ENCODE results near the gene KIAA0040. TPM values are rescaled to one million over a fixed set of nuclear protein-coding genes. Genes with fewer than 3 reads are reported as not detected.

Gene KIAA0040
- polyA plus RNA-seq, 1 donor, result 12.0 TPM

DNA sequence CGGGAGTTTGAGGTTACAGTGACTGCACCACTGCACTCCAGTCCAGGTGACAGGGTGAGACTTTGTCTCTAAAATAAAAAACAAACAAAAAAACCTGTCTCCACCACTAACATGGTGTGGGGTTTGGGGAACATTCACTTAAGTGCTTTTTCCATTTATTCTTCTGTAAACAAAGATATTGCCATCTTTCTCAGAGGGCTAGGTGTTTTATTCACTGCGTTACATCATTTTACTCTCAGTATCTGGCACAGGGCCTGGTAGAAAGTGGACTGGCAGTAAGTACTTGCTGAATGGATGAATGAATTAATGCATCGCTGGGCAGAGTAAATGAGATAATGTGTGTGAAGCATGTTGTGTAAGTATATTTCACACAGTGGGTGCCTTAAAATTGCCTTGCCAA is 20.1 kb downstream of the KIAA0040 start:
- Histone ChIP-seq H3K9me3 (ENCODE audit: control insufficient read depth, low read depth, low read length) (no peaks in the 10 kb centered on the region), H3K27me3 (ENCODE audit: control insufficient read depth, insufficient read depth, low read length) (no peaks in the 10 kb centered on the region), H3K4me1 (ENCODE audit: control insufficient read depth, insufficient read depth, low read length) (peaks cover 3% of the 10 kb centered on the region), H3K4me3 (ENCODE audit: low read length) (no peak overlapping the region), H3K36me3 (ENCODE audit: control insufficient read depth, insufficient read depth, low read length) (no peaks in the 10 kb centered on the region), H3K27ac (ENCODE audit: low read length) (no peak overlapping the region)
- WGBS (ENCODE audit: insufficient coverage, low lambda C conversion rate), result 100% methylated on average over 1 of the region's 3 CpGs
- no peak for DNase-seq

GRCh38 chr1:175171036-175171913 is 21.3 kb downstream of the KIAA0040 start:
- no peak overlapping the region for H3K27ac ChIP-seq (ENCODE audit: low read length)
- WGBS (ENCODE audit: insufficient coverage, low lambda C conversion rate), result no CpG with 5 or more reads among the region's 9 CpGs
- no peaks in the 10 kb centered on the region for H3K27me3 ChIP-seq (ENCODE audit: control insufficient read depth, insufficient read depth, low read length)
- DNase-seq, result peak in 1 of 2 donors; percentile 18
- H3K4me3 ChIP-seq (ENCODE audit: low read length), result no peak overlapping the region
- H3K9me3 ChIP-seq (ENCODE audit: control insufficient read depth, low read depth, low read length), result no peaks in the 10 kb centered on the region
- H3K4me1 ChIP-seq (ENCODE audit: control insufficient read depth, insufficient read depth, low read length), result peaks cover 3% of the 10 kb centered on the region
- peaks cover 2% of the 10 kb centered on the region for H3K36me3 ChIP-seq (ENCODE audit: control insufficient read depth, insufficient read depth, low read length)

DNA sequence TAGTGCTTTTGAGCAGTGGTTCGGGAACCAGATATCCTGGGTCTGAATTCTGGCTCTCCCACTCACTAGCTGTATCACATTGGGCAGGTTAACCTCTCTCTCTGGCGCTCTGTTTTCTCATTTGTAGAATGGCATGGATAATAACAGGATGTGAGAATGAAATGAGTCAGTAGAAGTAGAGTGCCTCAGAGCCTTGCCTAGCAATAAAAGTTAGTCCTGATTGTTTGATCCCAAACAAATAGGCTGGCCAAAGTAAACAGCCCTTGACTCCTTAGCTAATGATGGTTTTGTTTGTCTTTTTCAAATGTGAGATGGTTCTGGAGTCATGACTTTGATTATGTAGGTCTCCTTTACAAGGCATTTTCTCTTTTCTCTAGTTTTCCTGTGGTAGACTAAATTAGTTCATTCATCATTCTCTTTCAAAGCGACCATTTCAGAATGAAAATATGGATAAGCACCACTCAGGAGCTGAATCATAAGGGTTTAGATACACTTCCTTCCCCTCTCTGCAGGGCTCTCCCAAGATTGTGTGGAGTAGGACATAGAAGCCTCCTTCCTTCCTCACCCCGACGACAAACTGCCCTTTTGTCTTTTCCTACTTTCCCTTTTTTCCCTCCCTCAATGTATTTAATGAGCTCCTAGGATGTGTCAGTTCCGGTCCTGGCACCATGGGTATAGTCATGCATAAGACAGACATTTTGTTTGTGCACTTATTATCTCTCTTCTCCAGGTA is 23.1 kb downstream of the KIAA0040 start:
- no peaks in the 10 kb centered on the region for H3K27me3 ChIP-seq (ENCODE audit: control insufficient read depth, insufficient read depth, low read length)
- H3K27ac ChIP-seq (ENCODE audit: low read length), result no peak overlapping the region
- H3K4me1 ChIP-seq (ENCODE audit: control insufficient read depth, insufficient read depth, low read length), result peaks cover 3% of the 10 kb centered on the region
- H3K4me3 ChIP-seq (ENCODE audit: low read length), result no peak overlapping the region
- DNase-seq, result peak in 1 of 2 donors; percentile 18
- no peaks in the 10 kb centered on the region for H3K9me3 ChIP-seq (ENCODE audit: control insufficient read depth, low read depth, low read length)
- H3K36me3 ChIP-seq (ENCODE audit: control insufficient read depth, insufficient read depth, low read length), result peaks cover 17% of the 10 kb centered on the region
- WGBS (ENCODE audit: insufficient coverage, low lambda C conversion rate), result 100% methylated on average over 1 of the region's 6 CpGs

- no CpG with 5 or more reads among the region's 4 CpGs for WGBS (ENCODE audit: insufficient coverage, low lambda C conversion rate)
- H3K36me3 ChIP-seq (ENCODE audit: control insufficient read depth, insufficient read depth, low read length), result peaks cover 18% of the 10 kb centered on the region
- no peak overlapping the region for H3K27ac ChIP-seq (ENCODE audit: low read length)
- no peaks in the 10 kb centered on the region for H3K27me3 ChIP-seq (ENCODE audit: control insufficient read depth, insufficient read depth, low read length)
- no peak overlapping the region for H3K4me3 ChIP-seq (ENCODE audit: low read length)
- no peaks in the 10 kb centered on the region for H3K9me3 ChIP-seq (ENCODE audit: control insufficient read depth, low read depth, low read length)
- H3K4me1 ChIP-seq (ENCODE audit: control insufficient read depth, insufficient read depth, low read length), result peaks cover 3% of the 10 kb centered on the region
- DNase-seq, result no peak
Observed at GRCh38 chr1:175168782-175169181, 23.8 kb downstream of the KIAA0040 start.

DNA sequence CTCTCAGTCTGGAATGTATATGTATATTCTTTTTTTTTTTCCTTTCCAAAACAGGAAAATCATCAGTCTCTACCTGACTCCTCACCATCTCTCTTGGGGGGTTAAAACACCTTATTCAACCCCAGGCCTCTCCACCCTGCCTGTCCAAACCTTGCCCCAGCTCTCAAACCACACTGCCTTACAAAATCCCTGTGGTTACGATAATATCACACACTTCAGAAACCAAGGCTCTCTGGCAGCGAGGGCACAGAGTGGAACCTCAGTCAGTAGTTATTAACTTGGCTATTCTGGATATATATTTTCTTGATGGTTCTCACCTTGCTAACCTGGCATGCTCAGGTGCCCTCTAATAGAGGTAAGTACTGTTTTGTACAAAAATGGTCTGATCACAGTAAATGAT is 24.7 kb downstream of the KIAA0040 start:
- no peaks in the 10 kb centered on the region for H3K27me3 ChIP-seq (ENCODE audit: control insufficient read depth, insufficient read depth, low read length)
- H3K4me3 ChIP-seq (ENCODE audit: low read length), result no peak overlapping the region
- no peak overlapping the region for H3K27ac ChIP-seq (ENCODE audit: low read length)
- H3K4me1 ChIP-seq (ENCODE audit: control insufficient read depth, insufficient read depth, low read length), result peaks cover 3% of the 10 kb centered on the region
- WGBS (ENCODE audit: insufficient coverage, low lambda C conversion rate), result no CpG with 5 or more reads among the region's 2 CpGs
- no peak for DNase-seq
- H3K36me3 ChIP-seq (ENCODE audit: control insufficient read depth, insufficient read depth, low read length), result peaks cover 24% of the 10 kb centered on the region
- H3K9me3 ChIP-seq (ENCODE audit: control insufficient read depth, low read depth, low read length), result no peaks in the 10 kb centered on the region

GRCh38 chr1:175166746-175167145 is 25.8 kb downstream of the KIAA0040 start:
- H3K9me3 ChIP-seq (ENCODE audit: control insufficient read depth, low read depth, low read length), result no peaks in the 10 kb centered on the region
- peaks cover 26% of the 10 kb centered on the region for H3K36me3 ChIP-seq (ENCODE audit: control insufficient read depth, insufficient read depth, low read length)
- DNase-seq, result peak in 1 of 2 donors; percentile 18
- no peaks in the 10 kb centered on the region for H3K27me3 ChIP-seq (ENCODE audit: control insufficient read depth, insufficient read depth, low read length)
- no peak overlapping the region for H3K4me3 ChIP-seq (ENCODE audit: low read length)
- peaks cover 3% of the 10 kb centered on the region for H3K4me1 ChIP-seq (ENCODE audit: control insufficient read depth, insufficient read depth, low read length)
- WGBS (ENCODE audit: insufficient coverage, low lambda C conversion rate), result 65% methylated on average over 3 of the region's 5 CpGs
- H3K27ac ChIP-seq (ENCODE audit: low read length), result no peak overlapping the region

GRCh38 chr1:175164751-175165150 is 27.8 kb downstream of the KIAA0040 start:
- Histone ChIP-seq H3K27ac (ENCODE audit: low read length) (no peak overlapping the region), H3K4me1 (ENCODE audit: control insufficient read depth, insufficient read depth, low read length) (peaks cover 3% of the 10 kb centered on the region), H3K36me3 (ENCODE audit: control insufficient read depth, insufficient read depth, low read length) (peaks cover 36% of the 10 kb centered on the region), H3K4me3 (ENCODE audit: low read length) (no peak overlapping the region), H3K27me3 (ENCODE audit: control insufficient read depth, insufficient read depth, low read length) (no peaks in the 10 kb centered on the region), H3K9me3 (ENCODE audit: control insufficient read depth, low read depth, low read length) (no peaks in the 10 kb centered on the region)
- DNase-seq, result no peak
- WGBS (ENCODE audit: insufficient coverage, low lambda C conversion rate), result no CpG with 5 or more reads among the region's 2 CpGs

DNA sequence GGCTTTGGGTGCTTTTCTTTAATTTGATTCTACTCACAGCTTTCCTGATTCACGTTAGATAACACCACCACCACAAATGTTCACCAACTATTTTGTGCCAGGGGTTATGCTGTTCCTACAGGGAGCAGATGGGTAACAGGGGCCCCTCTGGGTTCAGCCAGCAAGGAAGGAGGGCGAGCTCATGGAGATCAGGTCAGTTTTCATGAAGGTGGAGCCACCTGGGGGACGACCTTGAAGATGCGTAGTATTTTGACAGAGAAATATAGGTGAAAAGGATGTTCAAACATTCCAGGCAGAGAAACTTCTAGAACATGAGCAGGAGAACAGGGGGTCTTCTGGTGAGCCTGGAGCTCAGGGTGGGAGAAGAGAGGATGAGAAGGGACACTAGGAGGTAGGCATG is 28.9 kb downstream of the KIAA0040 start:
- H3K27ac ChIP-seq (ENCODE audit: low read length), result no peak overlapping the region
- H3K4me1 ChIP-seq (ENCODE audit: control insufficient read depth, insufficient read depth, low read length), result no peaks in the 10 kb centered on the region
- no peak overlapping the region for H3K4me3 ChIP-seq (ENCODE audit: low read length)
- no peaks in the 10 kb centered on the region for H3K27me3 ChIP-seq (ENCODE audit: control insufficient read depth, insufficient read depth, low read length)
- peaks cover 36% of the 10 kb centered on the region for H3K36me3 ChIP-seq (ENCODE audit: control insufficient read depth, insufficient read depth, low read length)
- DNase-seq, result no peak
- no CpG with 5 or more reads among the region's 4 CpGs for WGBS (ENCODE audit: insufficient coverage, low lambda C conversion rate)
- no peaks in the 10 kb centered on the region for H3K9me3 ChIP-seq (ENCODE audit: control insufficient read depth, low read depth, low read length)

GRCh38 chr1:175162955-175163354 is 29.6 kb downstream of the KIAA0040 start:
- H3K9me3 ChIP-seq (ENCODE audit: control insufficient read depth, low read depth, low read length), result no peaks in the 10 kb centered on the region
- DNase-seq, result no peak
- peaks cover 36% of the 10 kb centered on the region for H3K36me3 ChIP-seq (ENCODE audit: control insufficient read depth, insufficient read depth, low read length)
- no CpG with 5 or more reads among the region's 4 CpGs for WGBS (ENCODE audit: insufficient coverage, low lambda C conversion rate)
- no peaks in the 10 kb centered on the region for H3K27me3 ChIP-seq (ENCODE audit: control insufficient read depth, insufficient read depth, low read length)
- no peak overlapping the region for H3K4me3 ChIP-seq (ENCODE audit: low read length)
- no peak overlapping the region for H3K27ac ChIP-seq (ENCODE audit: low read length)
- H3K4me1 ChIP-seq (ENCODE audit: control insufficient read depth, insufficient read depth, low read length), result no peaks in the 10 kb centered on the region

DNA sequence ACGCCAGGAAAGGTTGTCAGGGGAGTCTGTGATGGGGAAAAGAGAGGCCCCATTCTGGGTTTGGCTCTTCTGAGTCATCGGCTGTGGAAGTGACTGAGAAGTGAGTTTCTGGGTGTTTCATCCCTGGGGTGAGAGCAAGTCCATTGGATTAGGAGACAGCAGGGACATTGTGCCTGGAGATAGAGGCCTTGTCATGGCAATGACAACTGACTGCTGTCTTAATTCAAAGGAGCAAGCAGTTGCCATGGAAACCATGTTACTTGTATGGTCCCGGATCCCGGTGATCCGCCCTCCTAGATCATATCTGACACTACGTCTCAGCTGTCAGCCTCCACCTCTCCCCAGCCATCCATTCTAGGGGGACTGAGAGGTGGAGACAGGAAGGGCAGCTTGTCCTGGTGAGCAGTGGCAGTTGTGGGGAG is 34.4 kb downstream of the KIAA0040 start:
- DNase-seq, result no peak
- H3K27ac ChIP-seq (ENCODE audit: low read length), result no peak overlapping the region
- WGBS (ENCODE audit: insufficient coverage, low lambda C conversion rate), result no CpG with 5 or more reads among the region's 6 CpGs
- peaks cover 12% of the 10 kb centered on the region for H3K36me3 ChIP-seq (ENCODE audit: control insufficient read depth, insufficient read depth, low read length)
- no peaks in the 10 kb centered on the region for H3K4me1 ChIP-seq (ENCODE audit: control insufficient read depth, insufficient read depth, low read length)
- H3K27me3 ChIP-seq (ENCODE audit: control insufficient read depth, insufficient read depth, low read length), result peaks cover 9% of the 10 kb centered on the region
- H3K9me3 ChIP-seq (ENCODE audit: control insufficient read depth, low read depth, low read length), result no peaks in the 10 kb centered on the region
- no peak overlapping the region for H3K4me3 ChIP-seq (ENCODE audit: low read length)
